Activated CD4-positive, alpha-beta T cell treated with anti-CD3 and anti-CD28 coated beads for 24 hours (primary cell): ENCODE data around the gene ZNFX1.
"Not testable (repeated sequence)": the region's sequence is repeated elsewhere in the genome, so short reads cannot be mapped to it uniquely, and the experiment has no call there.

Experiments used
- DNase-seq, 2 donors: peaks; one replicate each; pipeline ENCODE4 v3.0.0-alpha.2; 2020; ENCODE audit warnings: low read depth in 2 of 2

ZNFX1 gene

DNA sequence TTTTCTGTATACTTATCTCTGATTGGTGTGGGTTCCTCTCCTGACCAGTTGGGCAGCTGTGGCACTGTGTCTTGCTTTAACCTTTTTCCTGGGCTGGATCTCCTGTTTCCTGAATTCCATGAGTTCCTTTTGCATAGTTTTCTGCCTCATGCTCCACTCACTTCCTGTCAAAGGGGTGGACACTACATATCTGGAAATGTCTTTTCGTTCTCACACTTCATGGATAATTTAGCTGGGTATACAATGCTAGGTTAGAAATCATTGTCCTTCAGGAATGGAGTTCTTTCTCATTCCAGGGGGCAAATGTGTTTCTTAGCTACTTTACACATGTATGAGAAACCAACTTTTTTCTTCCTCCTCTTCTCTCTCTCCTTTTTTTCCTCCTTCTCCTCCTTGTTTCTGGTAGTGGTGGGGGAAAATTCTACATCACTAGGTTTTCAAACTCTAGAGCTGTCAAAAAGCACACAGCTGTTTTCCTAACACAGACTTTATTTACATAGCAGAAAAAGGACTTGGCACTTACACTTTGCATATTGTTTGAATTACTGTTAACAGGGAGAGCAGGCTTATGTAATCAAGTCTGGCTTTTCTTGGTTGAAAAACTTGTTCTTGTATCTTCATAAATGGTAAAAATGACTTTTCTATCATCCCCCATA lies 67.6 kb downstream of the ZNFX1 start:
- DNase-seq, result no peak

DNA sequence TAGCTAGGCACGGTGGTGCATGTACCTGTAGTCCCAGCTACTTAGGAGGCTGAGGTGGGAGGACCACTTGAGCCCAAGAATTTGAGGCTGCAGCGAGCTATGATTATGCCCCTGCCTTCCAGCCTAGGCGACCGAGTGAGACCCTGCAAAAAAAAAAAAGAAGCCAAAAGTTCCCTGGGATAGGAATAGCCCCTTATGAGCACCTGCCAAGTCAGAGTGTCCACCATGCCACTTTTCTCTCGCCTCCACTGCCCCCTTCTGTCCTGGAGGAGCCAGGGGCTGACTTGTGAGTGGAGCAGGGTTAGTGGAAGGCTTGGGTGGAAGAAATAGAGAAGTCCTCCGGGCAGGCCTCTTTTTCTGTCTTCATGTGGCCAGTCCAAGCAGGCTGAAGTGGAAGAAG lies 70.8 kb downstream of the ZNFX1 start:
- DNase-seq, result no peak

DNA sequence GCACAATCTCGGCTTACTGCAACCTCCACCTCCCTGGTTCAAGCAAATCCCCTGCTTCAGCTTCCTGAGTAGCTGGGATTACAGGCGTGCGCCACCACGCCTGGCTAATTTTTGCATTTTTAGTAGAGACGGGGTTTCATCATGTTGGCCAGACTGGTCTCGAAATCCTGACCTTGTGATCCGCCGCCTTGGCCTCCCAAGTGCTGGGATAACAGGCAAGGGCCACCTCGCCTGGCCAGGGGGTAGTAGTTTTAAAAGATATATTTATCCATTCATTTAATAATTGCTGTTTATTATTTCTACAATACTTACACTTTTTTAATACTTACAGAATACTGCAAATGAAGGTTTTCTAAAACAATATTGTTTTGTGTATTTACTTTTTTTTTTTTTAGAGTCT lies 74.1 kb downstream of the ZNFX1 start:
- no peak for DNase-seq

DNA sequence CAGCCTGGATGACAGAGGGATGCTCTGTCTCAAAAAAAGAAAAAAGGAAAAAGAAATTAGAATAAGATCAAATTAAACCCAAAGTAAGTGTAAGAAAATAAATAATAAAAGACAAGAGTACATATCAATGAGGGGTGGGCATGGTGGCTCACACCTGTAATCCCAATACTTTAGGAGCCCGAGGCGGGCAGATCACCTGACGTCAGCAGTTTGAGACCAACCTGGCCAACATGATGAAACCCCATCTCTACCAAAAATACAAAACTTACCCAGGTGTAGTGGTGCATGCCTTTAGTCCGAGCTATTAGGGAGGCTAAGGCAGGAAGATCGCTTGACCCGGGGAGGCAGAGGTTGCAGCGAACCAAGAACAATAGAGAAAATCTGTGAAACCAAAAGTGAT lies 74.8 kb downstream of the ZNFX1 start:
- DNase-seq, result no peak

DNA sequence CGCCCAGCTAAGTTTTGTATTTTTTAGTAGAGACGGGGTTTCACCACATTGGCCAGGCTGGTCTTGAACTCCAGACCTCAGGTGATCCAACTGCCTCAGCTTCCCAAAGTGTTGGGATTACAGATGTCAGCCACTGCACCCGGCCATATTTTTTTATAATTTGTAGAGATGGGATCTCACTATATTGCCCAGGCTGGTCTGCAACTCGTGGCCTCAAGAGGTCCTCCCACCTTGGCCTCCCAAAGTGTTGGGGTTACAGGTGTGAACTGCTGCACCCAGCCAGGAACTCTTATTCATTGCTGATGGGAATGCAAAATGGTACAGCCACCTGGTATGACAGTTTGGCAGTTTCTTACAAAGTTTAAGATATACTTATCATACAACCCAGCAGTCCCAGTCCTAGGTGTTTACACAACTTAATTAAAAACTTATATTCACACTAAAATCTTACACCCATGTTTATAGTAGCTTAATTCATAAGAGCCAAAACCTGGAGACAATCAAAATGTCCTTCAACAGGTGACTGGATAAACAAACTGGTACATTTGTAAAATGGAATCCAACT lies 78.0 kb downstream of the ZNFX1 start:
- DNase-seq, result no peak

DNA sequence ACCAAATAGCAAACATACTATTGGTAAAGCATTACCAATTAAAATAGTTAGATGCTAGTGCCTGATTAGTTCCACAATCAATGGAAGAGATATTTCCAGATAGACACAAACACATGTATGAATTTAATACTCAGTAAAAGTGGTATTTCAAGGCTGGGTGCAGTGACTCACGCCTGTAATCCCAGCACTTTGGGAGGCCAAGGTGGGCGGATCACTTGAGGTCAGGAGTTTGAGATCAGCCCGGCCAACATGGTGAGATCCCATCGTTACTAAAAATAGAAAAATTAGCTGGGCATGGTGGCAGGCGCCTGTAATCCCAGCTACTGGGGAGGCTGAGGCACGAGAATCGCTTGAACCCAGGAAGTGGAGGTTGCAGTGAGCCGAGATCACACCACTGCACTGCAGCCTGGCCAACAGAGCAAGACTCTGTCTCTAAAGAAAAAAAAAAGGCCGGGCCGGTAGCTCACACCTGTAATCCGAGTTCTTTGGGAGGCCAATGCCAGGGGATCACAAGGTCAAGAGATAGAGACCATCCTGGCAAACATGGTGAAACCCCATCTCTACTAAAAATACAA lies 84.8 kb downstream of the ZNFX1 start:
- not testable (repeated sequence) for DNase-seq
